ENCODE results near the gene TENT4B. TPM values are rescaled to one million over a fixed set of nuclear protein-coding genes. Genes with fewer than 3 reads are reported as not detected.
A peak's percentile ranks its signal among the peaks of the same experiment; 100 is the strongest.

The TENT4B gene
- total RNA-seq, 4 donors from 2014 or later, result 10.7 to 30.5 (median 24.7) TPM

DNA sequence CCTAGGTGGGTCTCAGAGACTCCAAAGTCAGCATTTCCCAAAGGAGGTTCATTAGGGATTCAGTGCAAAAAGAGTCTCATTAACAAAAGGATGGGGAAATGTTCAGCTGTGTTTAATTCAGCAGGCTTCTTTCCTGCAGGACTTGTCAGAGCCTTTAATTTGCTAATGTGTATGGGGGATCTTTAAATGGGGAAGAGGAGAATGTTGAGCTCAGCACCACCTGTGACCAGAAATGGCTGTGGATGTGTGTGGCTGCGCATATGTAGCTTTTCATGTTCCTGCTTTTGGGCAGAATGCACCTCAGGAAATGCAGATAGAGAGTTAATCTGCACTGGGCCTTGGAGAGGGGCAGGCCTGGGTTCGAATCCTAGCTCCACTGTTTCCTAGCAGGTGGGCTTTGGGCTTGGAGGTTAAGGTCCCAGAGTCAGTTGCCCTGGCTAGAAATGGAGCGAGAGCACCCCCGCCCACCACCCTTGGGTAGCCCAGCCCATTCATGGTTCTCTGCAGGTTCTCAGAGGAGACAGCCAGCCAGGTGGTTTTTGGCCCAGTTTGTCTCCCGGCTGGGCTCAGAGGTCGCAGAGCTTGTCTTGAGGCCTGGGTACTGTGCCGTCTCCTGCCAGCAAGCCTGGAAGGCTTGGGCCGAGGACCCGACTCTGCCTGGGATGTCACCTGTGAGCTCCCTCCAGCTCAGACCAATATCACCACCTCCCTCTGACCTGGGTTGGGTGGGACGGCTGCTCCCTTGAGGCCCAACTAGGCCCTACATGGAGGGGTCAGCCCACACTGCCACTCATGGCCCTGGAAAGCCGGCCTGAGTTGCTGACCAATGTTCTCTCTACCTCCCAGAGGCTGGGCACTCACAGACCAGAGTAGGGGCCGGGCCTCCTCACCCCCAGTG, 122.6 kb downstream of the TENT4B start:
- Histone ChIP-seq H3K4me1 (peaks cover 0 to 52% (median 32%) of the 10 kb centered on the region in 4 donors), H3K36me3 (no peaks in the 10 kb centered on the region), H3K4me3 (peak overlapping the region in 2 of 4 donors; percentile 43 to 46), H3K27me3 (no peaks in the 10 kb centered on the region), H3K27ac (peak overlapping the region in 3 of 4 donors; percentile 80 to 93 (median 89)), H3K9me3 (no peaks in the 10 kb centered on the region)
- TF ChIP-seq POLR2A (IDR thresholded peaks at IDR 0.05), result no peak
- TF ChIP-seq, protein P1, sequence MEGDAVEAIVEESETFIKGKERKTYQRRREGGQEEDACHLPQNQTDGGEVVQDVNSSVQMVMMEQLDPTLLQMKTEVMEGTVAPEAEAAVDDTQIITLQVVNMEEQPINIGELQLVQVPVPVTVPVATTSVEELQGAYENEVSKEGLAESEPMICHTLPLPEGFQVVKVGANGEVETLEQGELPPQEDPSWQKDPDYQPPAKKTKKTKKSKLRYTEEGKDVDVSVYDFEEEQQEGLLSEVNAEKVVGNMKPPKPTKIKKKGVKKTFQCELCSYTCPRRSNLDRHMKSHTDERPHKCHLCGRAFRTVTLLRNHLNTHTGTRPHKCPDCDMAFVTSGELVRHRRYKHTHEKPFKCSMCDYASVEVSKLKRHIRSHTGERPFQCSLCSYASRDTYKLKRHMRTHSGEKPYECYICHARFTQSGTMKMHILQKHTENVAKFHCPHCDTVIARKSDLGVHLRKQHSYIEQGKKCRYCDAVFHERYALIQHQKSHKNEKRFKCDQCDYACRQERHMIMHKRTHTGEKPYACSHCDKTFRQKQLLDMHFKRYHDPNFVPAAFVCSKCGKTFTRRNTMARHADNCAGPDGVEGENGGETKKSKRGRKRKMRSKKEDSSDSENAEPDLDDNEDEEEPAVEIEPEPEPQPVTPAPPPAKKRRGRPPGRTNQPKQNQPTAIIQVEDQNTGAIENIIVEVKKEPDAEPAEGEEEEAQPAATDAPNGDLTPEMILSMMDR (IDR thresholded peaks at IDR 0.05), result no peak
- peak in 1 of 3 donors; percentile 43 for DNase-seq

DNA sequence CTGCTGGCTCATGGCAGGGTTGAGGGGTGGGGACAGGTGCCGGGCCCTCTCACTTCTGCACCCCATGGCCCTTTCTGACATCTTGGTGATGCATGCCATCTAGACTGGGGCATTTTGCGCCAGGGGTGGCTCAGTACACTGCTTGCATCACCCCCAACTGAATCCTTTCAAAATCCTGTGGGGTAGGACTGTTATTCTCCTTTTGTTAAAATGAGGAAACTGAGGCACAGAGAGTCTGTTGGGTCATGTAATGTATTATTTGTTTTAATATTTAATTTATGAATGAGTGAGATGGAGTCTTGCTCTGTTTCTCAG, 123.2 kb downstream of the TENT4B start:
- no peak overlapping the region for H3K4me3 ChIP-seq
- no peak for DNase-seq
- peaks cover 0 to 58% (median 36%) of the 10 kb centered on the region in 4 donors for H3K4me1 ChIP-seq
- H3K27me3 ChIP-seq, result no peaks in the 10 kb centered on the region
- peak overlapping the region in 2 of 4 donors; percentile 89 to 93 for H3K27ac ChIP-seq
- H3K36me3 ChIP-seq, result no peaks in the 10 kb centered on the region
- no peak for TF ChIP-seq POLR2A (IDR thresholded peaks at IDR 0.05)
- TF ChIP-seq, protein P1 (IDR thresholded peaks at IDR 0.05), result no peak
- no peaks in the 10 kb centered on the region for H3K9me3 ChIP-seq

DNA sequence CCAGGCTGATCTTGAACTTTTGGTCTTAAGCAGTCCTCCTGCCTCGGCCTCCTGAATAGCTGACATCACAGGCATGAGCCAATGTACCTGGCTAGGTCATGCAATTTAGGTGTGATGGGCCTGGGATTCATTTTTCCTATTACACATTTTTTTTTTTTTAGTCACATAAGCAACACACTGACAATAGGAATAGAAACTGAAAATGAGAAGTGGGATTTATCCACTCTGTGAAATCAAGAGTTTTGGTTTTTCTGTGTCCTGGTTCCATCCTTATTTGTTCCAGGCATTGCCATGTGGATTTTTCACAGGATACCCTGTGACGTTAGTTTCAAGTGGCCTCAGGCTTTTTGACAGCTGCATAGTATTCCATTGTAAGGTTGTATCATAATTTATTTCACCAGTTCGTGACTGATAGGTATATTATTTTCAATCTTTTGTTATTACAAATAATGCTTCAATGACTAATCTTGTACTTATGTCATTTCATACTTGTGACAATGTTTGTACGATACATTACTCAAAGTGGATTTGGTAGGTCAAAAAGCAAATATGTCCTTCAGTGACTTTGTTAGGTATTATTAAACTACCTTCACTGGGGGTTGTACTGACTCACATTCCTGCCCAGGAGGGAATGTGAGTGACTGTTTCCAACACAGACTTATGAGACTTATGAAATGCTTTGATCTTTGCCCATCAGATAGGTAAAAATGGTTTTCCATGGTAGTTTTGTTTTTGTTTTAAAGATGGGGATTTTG, 123.9 kb downstream of the TENT4B start:
- no peaks in the 10 kb centered on the region for H3K27me3 ChIP-seq
- DNase-seq, result no peak
- no peak overlapping the region for H3K4me3 ChIP-seq
- no peaks in the 10 kb centered on the region for H3K36me3 ChIP-seq
- H3K27ac ChIP-seq, result peak overlapping the region in 2 of 4 donors; percentile 29 to 93
- H3K4me1 ChIP-seq, result peaks cover 0 to 65% (median 42%) of the 10 kb centered on the region in 4 donors
- no peak for TF ChIP-seq POLR2A (IDR thresholded peaks at IDR 0.05)
- TF ChIP-seq, protein P1 (IDR thresholded peaks at IDR 0.05), result no peak
- H3K9me3 ChIP-seq, result no peaks in the 10 kb centered on the region

DNA sequence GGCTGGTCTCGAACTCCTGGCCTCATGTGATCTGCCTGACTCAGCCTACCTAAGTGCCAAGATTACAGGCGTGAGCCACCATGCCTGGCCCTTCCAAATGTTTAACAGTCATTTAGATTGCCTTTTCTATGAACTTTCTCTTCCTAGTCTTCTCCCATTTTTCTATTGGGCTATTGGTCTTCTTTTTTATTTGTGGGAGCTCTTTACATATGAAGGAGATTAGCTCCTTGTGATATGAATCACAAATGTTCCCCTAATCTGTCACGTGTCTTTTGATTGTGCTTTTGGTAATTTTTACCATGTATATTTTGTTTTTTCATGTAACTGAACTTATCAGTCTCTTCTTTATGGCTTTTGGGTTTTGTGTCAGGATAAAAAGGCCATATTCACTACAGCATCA, 125.1 kb downstream of the TENT4B start:
- Histone ChIP-seq H3K4me1 (peaks cover 0 to 64% (median 52%) of the 10 kb centered on the region in 4 donors), H3K36me3 (no peaks in the 10 kb centered on the region), H3K9me3 (no peaks in the 10 kb centered on the region), H3K27me3 (no peaks in the 10 kb centered on the region), H3K4me3 (no peak overlapping the region), H3K27ac (peak overlapping the region in 2 of 4 donors; percentile 29 to 93)
- DNase-seq, result no peak
- TF ChIP-seq, protein P1 (IDR thresholded peaks at IDR 0.05), result no peak
- TF ChIP-seq POLR2A (IDR thresholded peaks at IDR 0.05), result no peak

DNA sequence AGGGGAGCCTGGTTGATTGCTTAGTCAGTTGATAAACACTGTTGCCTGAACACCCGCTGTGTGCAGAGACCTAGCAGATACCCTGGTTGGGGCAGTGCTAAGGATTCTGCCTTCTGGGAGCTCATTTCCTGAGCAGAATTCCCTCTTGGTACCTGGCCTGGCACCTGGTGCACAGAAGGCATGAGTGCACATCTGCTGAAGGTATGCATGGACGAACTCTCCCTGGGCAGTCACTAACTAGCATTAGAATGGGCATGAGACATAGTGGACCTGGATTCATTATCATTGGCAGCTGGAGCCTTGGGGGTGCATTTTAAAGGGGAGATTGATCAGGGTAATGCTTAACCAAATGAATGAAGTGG, 126.4 kb downstream of the TENT4B start:
- no peak overlapping the region for H3K4me3 ChIP-seq
- TF ChIP-seq POLR2A (IDR thresholded peaks at IDR 0.05), result no peak
- TF ChIP-seq, protein P1 (IDR thresholded peaks at IDR 0.05), result no peak
- H3K27me3 ChIP-seq, result no peaks in the 10 kb centered on the region
- no peaks in the 10 kb centered on the region for H3K9me3 ChIP-seq
- H3K36me3 ChIP-seq, result no peaks in the 10 kb centered on the region
- peak in 1 of 3 donors; percentile 19 for DNase-seq
- peaks cover 0 to 69% (median 57%) of the 10 kb centered on the region in 4 donors for H3K4me1 ChIP-seq
- H3K27ac ChIP-seq, result peak overlapping the region in 1 of 4 donors; percentile 59

All from Peyer's patch (tissue), 4 donors.